ENCODE results near the gene P4HB.

P4HB gene

DNA sequence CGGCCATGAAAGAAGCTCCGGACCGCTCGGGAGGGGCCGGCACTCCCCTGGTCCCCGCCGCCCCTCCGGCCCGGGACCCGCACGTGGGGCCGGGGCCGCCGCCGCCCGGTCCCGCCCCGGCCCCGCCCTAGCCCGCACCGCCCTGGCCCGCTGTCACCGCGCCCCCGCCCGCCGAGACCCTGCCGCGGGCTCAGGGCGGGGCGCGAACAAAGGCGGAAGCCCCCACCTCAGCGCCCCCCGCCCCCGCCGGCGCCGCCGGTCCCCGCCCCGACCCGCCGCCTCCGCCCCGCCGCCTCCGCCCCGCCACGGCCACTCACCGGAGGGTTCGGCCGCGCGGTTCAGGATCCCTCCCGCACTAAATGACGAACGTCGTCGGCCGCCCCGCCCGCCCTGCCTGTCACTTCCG lies 10.6 kb upstream of the P4HB start, which contains the start of gene ARHGDIA:
ARHGDIA (minus strand) TSS at position 357 of the 406 bp plus-strand sequence. CDS start 1,407 bp downstream, outside the sequence.
- TF ChIP-seq, protein P1, sequence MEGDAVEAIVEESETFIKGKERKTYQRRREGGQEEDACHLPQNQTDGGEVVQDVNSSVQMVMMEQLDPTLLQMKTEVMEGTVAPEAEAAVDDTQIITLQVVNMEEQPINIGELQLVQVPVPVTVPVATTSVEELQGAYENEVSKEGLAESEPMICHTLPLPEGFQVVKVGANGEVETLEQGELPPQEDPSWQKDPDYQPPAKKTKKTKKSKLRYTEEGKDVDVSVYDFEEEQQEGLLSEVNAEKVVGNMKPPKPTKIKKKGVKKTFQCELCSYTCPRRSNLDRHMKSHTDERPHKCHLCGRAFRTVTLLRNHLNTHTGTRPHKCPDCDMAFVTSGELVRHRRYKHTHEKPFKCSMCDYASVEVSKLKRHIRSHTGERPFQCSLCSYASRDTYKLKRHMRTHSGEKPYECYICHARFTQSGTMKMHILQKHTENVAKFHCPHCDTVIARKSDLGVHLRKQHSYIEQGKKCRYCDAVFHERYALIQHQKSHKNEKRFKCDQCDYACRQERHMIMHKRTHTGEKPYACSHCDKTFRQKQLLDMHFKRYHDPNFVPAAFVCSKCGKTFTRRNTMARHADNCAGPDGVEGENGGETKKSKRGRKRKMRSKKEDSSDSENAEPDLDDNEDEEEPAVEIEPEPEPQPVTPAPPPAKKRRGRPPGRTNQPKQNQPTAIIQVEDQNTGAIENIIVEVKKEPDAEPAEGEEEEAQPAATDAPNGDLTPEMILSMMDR (IDR thresholded peaks at IDR 0.05; ENCODE audit: low read depth, low read length) = no peak
- DNase-seq (ENCODE audit: extremely low read depth, low read depth) = no peak

DNA sequence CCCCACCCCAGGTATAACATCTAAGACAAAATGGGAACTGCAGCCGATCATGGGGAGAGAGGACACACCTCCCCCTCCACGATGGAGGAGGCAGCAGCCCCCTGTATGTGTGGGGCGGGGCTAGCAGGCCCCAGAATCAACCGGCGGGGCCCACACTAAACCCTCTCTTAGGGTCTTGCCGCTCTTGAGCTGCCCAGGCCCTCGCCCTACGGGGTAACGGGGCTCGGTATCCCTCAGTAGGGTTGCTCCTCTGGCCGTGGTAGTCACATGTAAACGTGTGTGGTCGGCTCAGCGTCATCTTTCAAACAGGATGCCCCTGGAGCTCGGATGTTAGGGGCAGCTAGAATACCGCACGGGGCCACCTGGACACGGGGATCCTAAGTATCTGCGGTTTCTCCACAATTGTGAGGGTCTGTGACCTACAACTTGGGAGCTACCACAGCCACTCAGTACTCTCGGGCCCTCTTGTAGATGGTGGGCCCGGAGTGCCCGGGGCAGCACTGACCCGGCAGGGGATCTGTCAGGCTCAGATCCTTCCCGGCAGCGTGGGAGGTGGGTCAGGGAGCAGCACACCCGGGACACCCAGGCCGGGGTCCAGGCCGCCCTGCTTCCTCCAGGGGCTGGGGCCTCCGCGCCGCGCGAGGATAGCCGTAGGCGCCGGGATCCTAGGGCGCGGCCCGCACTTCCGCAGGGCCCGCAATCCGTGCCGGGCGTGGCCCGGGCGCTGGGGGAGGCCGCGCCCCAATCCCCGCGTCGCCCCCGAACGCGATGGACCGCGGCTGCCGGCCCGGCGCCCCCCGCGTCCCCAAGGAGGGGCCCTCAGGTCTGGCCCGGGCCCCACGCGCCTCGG lies 10.0 kb upstream of the P4HB start:
- DNase-seq (ENCODE audit: extremely low read depth, low read depth) = no peak
- TF ChIP-seq, protein P1 (IDR thresholded peaks at IDR 0.05; ENCODE audit: low read depth, low read length) = no peak

DNA sequence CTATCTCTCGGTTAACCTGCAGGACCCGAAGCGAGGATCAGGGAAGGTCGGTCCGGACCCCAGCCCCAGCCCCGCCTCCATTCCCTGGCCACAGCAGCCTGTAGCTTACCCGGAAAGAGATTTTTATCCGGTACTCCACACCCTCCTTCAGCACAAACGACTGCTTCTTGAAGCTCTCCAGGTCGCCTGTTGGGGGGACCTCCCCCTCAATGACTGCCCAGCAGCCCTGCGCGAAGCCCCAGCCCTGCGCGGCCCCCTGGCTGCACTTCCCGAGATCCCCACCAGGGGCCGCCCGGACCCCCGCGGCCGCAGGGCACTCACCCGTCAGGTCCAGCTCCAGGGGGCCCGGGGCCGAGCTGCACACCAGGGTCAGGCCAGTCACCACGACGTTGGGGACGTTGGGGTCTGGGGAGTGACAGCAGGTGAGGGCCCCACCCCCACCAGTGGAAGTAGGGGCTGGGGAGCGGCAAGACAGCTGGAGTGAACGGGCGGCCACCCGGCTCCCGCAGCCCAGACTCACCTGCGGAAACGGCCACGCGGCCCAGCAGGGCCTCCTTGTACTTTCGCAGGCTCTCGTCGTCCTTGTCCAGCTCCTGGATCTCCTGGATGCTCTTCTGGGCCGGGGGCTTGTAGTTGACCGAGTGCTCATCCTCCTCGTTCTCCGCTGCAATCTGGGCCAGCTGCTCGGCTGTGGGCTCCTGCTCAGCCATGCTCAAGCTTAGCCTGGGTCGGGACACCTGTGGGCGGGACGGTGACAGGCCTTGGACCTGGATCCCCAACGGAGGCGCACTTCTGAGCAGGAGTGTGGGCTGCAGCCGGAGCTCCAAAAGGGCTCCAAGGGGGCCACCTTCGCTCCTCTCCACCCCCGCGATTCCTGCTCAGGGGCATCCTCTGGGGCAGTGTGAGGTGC lies 9.1 kb upstream of the P4HB start:
- no peak for DNase-seq (ENCODE audit: extremely low read depth, low read depth)
- TF ChIP-seq, protein P1 (IDR thresholded peaks at IDR 0.05; ENCODE audit: low read depth, low read length) = peak; percentile 69

DNA sequence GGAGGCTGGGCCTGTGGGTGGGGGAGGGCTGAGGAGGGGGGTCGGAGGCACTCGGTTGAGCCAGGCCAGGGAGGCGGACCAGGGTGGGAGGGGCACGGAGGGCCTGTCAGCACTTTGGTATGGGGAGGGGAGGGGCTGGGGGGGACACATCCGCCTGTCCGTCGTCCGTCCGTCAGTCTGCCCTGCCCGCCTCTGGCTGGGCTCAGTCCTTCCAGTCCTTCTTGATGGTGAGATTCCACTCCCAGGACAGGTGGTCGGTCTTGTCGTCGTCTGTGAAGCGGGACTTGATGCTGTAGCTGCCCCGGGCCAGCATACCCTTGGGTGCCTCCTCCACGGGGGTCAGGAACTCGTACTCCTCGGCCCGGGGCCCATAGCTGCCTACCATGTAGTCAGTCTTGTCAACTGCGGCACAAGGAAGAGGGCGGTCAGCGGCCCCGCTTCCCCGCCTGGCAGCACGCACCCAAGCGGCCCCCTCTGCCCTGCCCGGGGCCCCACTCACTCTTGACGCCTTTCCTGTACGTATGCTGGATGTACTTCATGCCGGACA lies 8.4 kb upstream of the P4HB start:
- TF ChIP-seq, protein P1 (IDR thresholded peaks at IDR 0.05; ENCODE audit: low read depth, low read length) = no peak
- peak; percentile 76 for DNase-seq (ENCODE audit: extremely low read depth, low read depth)

DNA sequence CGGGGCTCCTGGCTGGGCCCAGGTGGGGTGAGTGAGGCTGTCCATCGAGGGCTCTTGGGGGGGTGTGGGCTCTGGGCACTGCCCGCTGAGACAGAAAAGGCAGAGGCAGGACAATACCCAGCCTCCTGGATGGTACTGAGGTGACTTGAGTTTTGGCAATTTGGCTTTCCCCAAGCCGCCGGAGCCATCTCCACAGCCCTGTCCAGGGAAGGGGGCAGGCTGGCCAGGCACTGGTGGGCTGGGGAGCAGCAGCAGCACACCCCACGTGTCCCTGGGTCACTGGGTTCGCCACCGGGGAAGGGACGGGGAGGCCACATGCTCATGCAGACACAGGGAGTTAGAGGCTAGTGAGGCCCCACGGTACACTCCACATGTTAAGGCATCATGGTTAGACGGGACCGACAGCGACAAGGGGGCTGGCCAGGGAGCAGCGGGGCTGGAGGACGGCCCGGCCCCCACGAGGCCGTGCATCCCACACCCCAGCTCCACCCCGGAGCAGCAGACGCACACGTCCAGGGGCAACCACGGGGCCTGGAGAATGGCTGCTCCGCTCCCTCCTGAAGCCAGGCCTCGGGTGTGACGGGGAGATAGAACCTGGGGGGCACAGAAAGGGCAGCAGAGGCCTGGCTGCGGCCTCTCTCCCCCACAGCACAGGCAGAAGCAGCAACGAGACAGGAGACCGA lies 7.8 kb upstream of the P4HB start:
- TF ChIP-seq, protein P1 (IDR thresholded peaks at IDR 0.05; ENCODE audit: low read depth, low read length) = no peak
- DNase-seq (ENCODE audit: extremely low read depth, low read depth) = no peak

DNA sequence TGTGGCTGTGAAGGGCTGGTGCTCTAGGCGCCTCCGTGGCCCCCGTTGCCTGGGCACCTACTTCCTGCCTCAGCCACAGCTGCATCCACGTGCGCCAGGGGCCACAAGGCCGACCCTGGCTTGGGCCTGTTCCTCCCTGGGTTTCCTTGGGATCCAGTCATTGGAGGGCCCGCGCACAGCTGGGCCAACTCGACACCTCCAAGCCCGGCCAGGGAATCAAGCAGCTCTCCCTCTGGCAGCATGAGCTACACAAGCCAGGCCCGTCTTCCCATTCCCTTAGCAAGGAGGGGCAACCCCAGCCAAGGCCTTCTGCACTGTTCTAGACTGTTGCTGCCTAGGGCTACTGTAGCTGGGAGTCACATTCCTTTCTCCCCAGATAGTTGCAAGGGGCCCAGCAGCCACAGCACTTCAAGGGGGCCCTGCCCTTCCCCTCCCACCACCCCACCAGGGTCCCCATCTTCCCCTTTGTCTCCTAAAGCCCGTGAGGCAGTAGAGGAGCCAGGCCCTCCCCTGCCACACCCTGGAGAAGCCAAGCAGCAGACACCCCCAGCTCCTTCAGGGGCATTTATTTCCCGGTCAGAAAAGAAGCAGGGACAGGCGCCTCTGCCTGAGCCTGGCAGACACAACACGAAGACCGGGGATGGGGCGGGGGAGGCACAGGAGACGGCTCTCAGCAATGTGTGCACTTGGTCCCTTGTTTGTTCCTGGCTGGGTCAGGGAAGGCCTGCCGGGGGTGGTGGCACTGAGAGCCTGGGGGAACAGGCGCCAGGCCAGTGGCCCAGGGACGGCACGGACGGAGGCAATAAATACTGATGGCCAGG lies 7.0 kb upstream of the P4HB start:
- no peak for DNase-seq (ENCODE audit: extremely low read depth, low read depth)
- TF ChIP-seq, protein P1 (IDR thresholded peaks at IDR 0.05; ENCODE audit: low read depth, low read length) = no peak
